ENCODE data around the gene RPS19. TPM values are rescaled to one million over a fixed set of nuclear protein-coding genes. Genes with fewer than 3 reads are reported as not detected.

RPS19 gene
- total and polyA plus RNA-seq, 8 donors, result 939 to 2,267 (median 1,289) TPM

- WGBS, 2 donors, result 85 to 89% methylated on average over 24 of the region's 24 CpGs
- DNase-seq (no peak), FAIRE-seq (no peak), ATAC-seq (no peak)
- H3K9me3 ChIP-seq, result no peaks in the 10 kb centered on the region
- intact Hi-C loops (cut with DNase I), result no loop called here
- peaks cover 0 to 52% (median 41%) of the 10 kb centered on the region in 3 donors for H3K36me3 ChIP-seq
- H3K4me3 ChIP-seq, result no peak overlapping the region
- no peaks in the 10 kb centered on the region for H3K4me1 ChIP-seq
- no peaks in the 10 kb centered on the region for H3K27me3 ChIP-seq
- TF ChIP-seq CTCF (IDR thresholded peaks at IDR 0.05), result no peak
- no peak overlapping the region for H3K27ac ChIP-seq
These were observed 37.8 kb downstream of the RPS19 start for GRCh38 chr19:41897820-41898219.

- no peak overlapping the region for H3K27ac ChIP-seq
- H3K9me3 ChIP-seq, result no peaks in the 10 kb centered on the region
- ATAC-seq (no peak), FAIRE-seq (no peak), DNase-seq (no peak)
- no peaks in the 10 kb centered on the region for H3K27me3 ChIP-seq
- TF ChIP-seq CTCF (IDR thresholded peaks at IDR 0.05), result no peak
- peaks cover 0 to 55% (median 45%) of the 10 kb centered on the region in 3 donors for H3K36me3 ChIP-seq
- H3K4me1 ChIP-seq, result no peaks in the 10 kb centered on the region
- WGBS, 2 donors, result 89 to 93% methylated on average over 15 of the region's 15 CpGs
- intact Hi-C loops (cut with DNase I), result no loop called here
- no peak overlapping the region for H3K4me3 ChIP-seq
These were observed 38.2 kb downstream of the RPS19 start for GRCh38 chr19:41898235-41898634.

GRCh38 chr19:41901707-41902360 lies 41.8 kb downstream of the RPS19 start:
- no peak for DNase-seq
- H3K36me3 ChIP-seq, result peaks cover 0 to 55% (median 38%) of the 10 kb centered on the region in 3 donors
- TF ChIP-seq CTCF (IDR thresholded peaks at IDR 0.05), result no peak

GRCh38 chr19:41902594-41902993 lies 42.5 kb downstream of the RPS19 start:
- DNase-seq (no peak), ATAC-seq (no peak), FAIRE-seq (no peak)
- no peaks in the 10 kb centered on the region for H3K9me3 ChIP-seq
- 93 to 94% methylated on average over 17 of the region's 17 CpGs for WGBS, 2 donors
- intact Hi-C loops (cut with DNase I), result no loop called here
- TF ChIP-seq CTCF (IDR thresholded peaks at IDR 0.05), result no peak
- no peaks in the 10 kb centered on the region for H3K27me3 ChIP-seq
- no peak overlapping the region for H3K4me3 ChIP-seq
- peaks cover 5 to 7% (median 6%) of the 10 kb centered on the region in 3 donors for H3K4me1 ChIP-seq
- peaks cover 0 to 55% (median 38%) of the 10 kb centered on the region in 3 donors for H3K36me3 ChIP-seq
- no peak overlapping the region for H3K27ac ChIP-seq

More at GRCh38 chr19:41901707-41902360, 41.8 kb downstream of the RPS19 start:
- Histone ChIP-seq H3K27ac (no peak overlapping the region), H3K27me3 (no peaks in the 10 kb centered on the region), H3K4me1 (peaks cover 5 to 7% (median 6%) of the 10 kb centered on the region in 3 donors), H3K4me3 (no peak overlapping the region), H3K9me3 (no peaks in the 10 kb centered on the region)
- intact Hi-C loops (cut with DNase I), result no loop called here
- ATAC-seq (no peak), FAIRE-seq (no peak)
- WGBS, 2 donors, result 91 to 93% methylated on average over 21 of the region's 21 CpGs
